ENCODE results near the gene ZFPL1. TPM values are rescaled to one million over a fixed set of nuclear protein-coding genes. Genes with fewer than 3 reads are reported as not detected.

Gene ZFPL1
- polyA plus RNA-seq, 1 experiment: 30.9 TPM

GRCh38 chr11:65102142-65103095, 18.4 kb downstream of the ZFPL1 start:
- H3K4me3 ChIP-seq (ENCODE audit: low read depth, low read length): no peak overlapping the region
- no peak overlapping the region for H3K27ac ChIP-seq (ENCODE audit: low read depth, low read length)
- no peaks in the 10 kb centered on the region for H3K9me3 ChIP-seq (ENCODE audit: control insufficient read depth, insufficient read depth, low read length)
- ChIA-PET CTCF (interaction anchor here (1.0 to 2.5 kb wide), 2 partner anchors 9 to 15 kb away, joined by 3 to 15 read pairs; partner anchors contain the start of genes TM7SF2 and ZNHIT2), POLR2A (no interaction called here)
- no peak for DNase-seq (ENCODE audit: low read depth, low spot score)
- TF ChIP-seq CTCF (IDR thresholded peaks at IDR 0.05; ENCODE audit: low read depth, low read length): no peak
- no peaks in the 10 kb centered on the region for H3K27me3 ChIP-seq (ENCODE audit: control insufficient read depth, insufficient read depth, low read length)

DNA sequence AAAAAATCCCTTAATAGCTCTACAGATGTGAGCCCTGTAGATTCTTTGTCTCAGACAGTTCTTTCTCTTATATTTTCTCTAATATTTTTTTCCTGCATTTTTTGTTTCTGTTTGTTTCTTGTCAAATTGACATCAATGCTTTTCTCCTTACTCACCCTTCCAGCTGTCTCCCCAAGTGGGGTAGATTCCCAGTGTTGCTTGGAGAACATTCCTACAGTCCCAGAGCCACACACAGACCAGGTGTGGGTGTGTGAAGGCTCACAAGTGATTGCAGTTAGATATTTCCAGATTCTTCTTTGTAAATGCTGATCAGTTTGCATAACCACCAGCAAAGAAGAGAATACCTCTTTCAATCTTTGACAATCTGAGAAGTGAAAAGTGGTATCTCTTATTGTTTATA, 19.5 kb downstream of the ZFPL1 start:
- Histone ChIP-seq H3K27ac (ENCODE audit: low read depth, low read length) (no peak overlapping the region), H3K27me3 (ENCODE audit: control insufficient read depth, insufficient read depth, low read length) (no peaks in the 10 kb centered on the region), H3K4me3 (ENCODE audit: low read depth, low read length) (no peak overlapping the region), H3K9me3 (ENCODE audit: control insufficient read depth, insufficient read depth, low read length) (no peaks in the 10 kb centered on the region; the same call in 1 of the 2 replicates)
- DNase-seq (ENCODE audit: low read depth, low spot score): no peak
- ChIA-PET POLR2A (no interaction called here), CTCF (interaction anchor here (0.6 to 2.5 kb wide), 2 partner anchors 8 to 258 kb away, joined by 4 to 15 read pairs; partner anchors contain the start of gene TM7SF2)
- no peak for TF ChIP-seq CTCF (IDR thresholded peaks at IDR 0.05; ENCODE audit: low read depth, low read length)

DNA sequence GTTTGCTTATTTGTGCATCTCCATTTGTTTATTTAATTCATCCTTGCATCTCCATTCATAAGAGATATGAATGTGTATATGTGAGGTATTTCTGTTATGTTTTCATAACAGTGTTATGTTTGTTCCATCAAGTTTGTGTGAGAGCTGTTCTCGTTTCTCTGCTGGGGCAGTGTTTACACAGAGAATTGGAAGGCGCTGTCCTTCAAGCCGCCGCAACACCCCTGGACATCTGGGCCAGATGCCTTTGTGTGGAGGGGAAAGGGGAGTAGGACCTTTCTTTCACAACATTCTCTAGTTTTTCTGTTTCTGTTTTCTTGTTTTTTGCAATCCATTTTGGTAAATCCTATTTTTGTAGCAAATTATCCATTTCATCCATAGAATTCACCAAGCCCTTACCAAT, 20.6 kb downstream of the ZFPL1 start:
- H3K4me3 ChIP-seq (ENCODE audit: low read depth, low read length): no peak overlapping the region
- H3K27me3 ChIP-seq (ENCODE audit: control insufficient read depth, insufficient read depth, low read length): no peaks in the 10 kb centered on the region
- no peak for DNase-seq (ENCODE audit: low read depth, low spot score)
- no peaks in the 10 kb centered on the region; the same call in 1 of the 2 replicates for H3K9me3 ChIP-seq (ENCODE audit: control insufficient read depth, insufficient read depth, low read length)
- H3K27ac ChIP-seq (ENCODE audit: low read depth, low read length): no peak overlapping the region
- CTCF ChIA-PET: no interaction called here
- TF ChIP-seq CTCF (IDR thresholded peaks at IDR 0.05; ENCODE audit: low read depth, low read length): no peak
- POLR2A ChIA-PET: no interaction called here

- no peaks in the 10 kb centered on the region for H3K27me3 ChIP-seq (ENCODE audit: control insufficient read depth, insufficient read depth, low read length)
- no peaks in the 10 kb centered on the region; the same call in 1 of the 2 replicates for H3K9me3 ChIP-seq (ENCODE audit: control insufficient read depth, insufficient read depth, low read length)
- POLR2A ChIA-PET: no interaction called here
- DNase-seq (ENCODE audit: low read depth, low spot score): no peak
- CTCF ChIA-PET: interaction anchor here (5.2 kb wide), 1 partner anchor 8 kb away, joined by 48 read pairs; no protein-coding TSS in a partner anchor
- H3K4me3 ChIP-seq (ENCODE audit: low read depth, low read length): no peak overlapping the region
- no peak overlapping the region for H3K27ac ChIP-seq (ENCODE audit: low read depth, low read length)
- TF ChIP-seq CTCF (IDR thresholded peaks at IDR 0.05; ENCODE audit: low read depth, low read length): no peak
Measured at GRCh38 chr11:65107078-65107477, 23.1 kb downstream of the ZFPL1 start.

Data from AG04450 (cell line).